Endothelial cell of umbilical vein (primary cell): Measurements from ENCODE around the gene TOR1A. TPM values are rescaled to one million over a fixed set of nuclear protein-coding genes. Genes with fewer than 3 reads are reported as not detected.

Experiments used
- BruUV-seq: library from RNA; stranded (reverse); fragments of 400-500 nt; replicated peaks from 2 replicates; lab custom pipeline; 2021; lab: Mats Ljungman, UMichigan
- CTCF ChIA-PET: fragments of 300-600, 350-600 bp; sonication (Branson Sonifier 250); formaldehyde crosslinking; loops from one replicate; lab custom pipeline; 2021; ENCODE audit warnings: antibody characterized with exemption, inconsistent platforms; lab: Charles Lee
- POLR2A ChIA-PET: fragments of 300-600, 350-600 bp; sonication (Branson Sonifier 250); formaldehyde crosslinking; loops from one replicate; lab custom pipeline; 2021; ENCODE audit warnings: antibody characterized with exemption, inconsistent platforms; lab: Charles Lee
- DNase-seq: peaks from one replicate; pipeline ENCODE4 v3.0.0-alpha.2; 2011; ENCODE audit warnings: low read depth, low spot score
- FAIRE-seq: peaks from 2 replicates; lab custom pipeline; 2011; peaks lifted over from hg19 to GRCh38; lab: Jason Lieb, UNC
- H2AFZ ChIP-seq: 2 replicates; pipeline ENCODE4 v1.6.0; 2012; ENCODE audit warnings: low read depth, low read length, control low read depth, inconsistent platforms
- H3K27ac ChIP-seq: 2 replicates; pipeline ENCODE4 v1.5.1; 2011; ENCODE audit warnings: low read depth, mild to moderate bottlenecking, control low read depth, low read length, moderate library complexity; ENCODE audit not compliant: insufficient read depth
- H3K27me3 ChIP-seq, 2 experiments: 2 replicates each; pipeline versions ENCODE4 v1.6.0 to v1.6.1; 2011; ENCODE audit warnings: low read length in 2 of 2, mixed read lengths in 1 of 2; ENCODE audit not compliant: control insufficient read depth in 2 of 2, insufficient read depth in 2 of 2
- H3K36me3 ChIP-seq, 2 experiments: 2 replicates in 1 of 2; 3 replicates in 1 of 2; pipeline ENCODE4 v1.5.1; 2011; ENCODE audit warnings: low read length in 2 of 2, mild to moderate bottlenecking in 1 of 2, moderate library complexity in 1 of 2; ENCODE audit not compliant: control insufficient read depth in 2 of 2, insufficient read depth in 2 of 2; ENCODE audit errors: extremely low read depth in 1 of 2
- H3K4me1 ChIP-seq: 3 replicates; pipeline ENCODE4 v1.5.1; 2011; ENCODE audit warnings: mild to moderate bottlenecking, low read length; ENCODE audit not compliant: control insufficient read depth, insufficient read depth; ENCODE audit errors: extremely low read depth
- H3K4me2 ChIP-seq: 2 replicates; pipeline ENCODE4 v1.6.1; 2011; ENCODE audit warnings: low read length, control low read depth, mixed read lengths; ENCODE audit not compliant: insufficient read depth
- H3K4me3 ChIP-seq, 3 experiments: fragments of 200-600 bp in 1 of 3; sonication (generic), shearing (Covaris generic) in 1 of 3; replicated peaks in 1 of 3; 2 replicates each; pipeline ENCODE4 v1.5.1; 2011 to 2016; ENCODE audit warnings: control low read depth in 3 of 3, low read length in 3 of 3, mild to moderate bottlenecking in 2 of 3, inconsistent platforms in 1 of 3, low read depth in 1 of 3, moderate library complexity in 1 of 3; ENCODE audit not compliant: insufficient read depth in 1 of 3
- H3K79me2 ChIP-seq: 2 replicates; pipeline ENCODE4 v1.6.0; 2012; ENCODE audit warnings: low read length, inconsistent platforms; ENCODE audit not compliant: control insufficient read depth, insufficient read depth
- H3K9ac ChIP-seq: replicated peaks from 2 replicates; pipeline ENCODE3; 2011; ENCODE audit warnings: low read length, control low read depth; ENCODE audit not compliant: insufficient read depth; ENCODE audit errors: extremely low read depth
- H3K9me1 ChIP-seq: replicated peaks from 3 replicates; pipeline ENCODE4 v1.6.0; 2011; ENCODE audit warnings: mild to moderate bottlenecking, low read length; ENCODE audit not compliant: control insufficient read depth, insufficient read depth; ENCODE audit errors: extremely low read depth
- H3K9me3 ChIP-seq: replicated peaks from 2 replicates; pipeline ENCODE4 v1.5.1; 2012; ENCODE audit warnings: low read length, inconsistent platforms; ENCODE audit not compliant: control insufficient read depth, insufficient read depth
- H4K20me1 ChIP-seq: replicated peaks from 2 replicates; pipeline ENCODE3; 2011; ENCODE audit warnings: mild to moderate bottlenecking, low read length; ENCODE audit not compliant: control insufficient read depth, insufficient read depth; ENCODE audit errors: extremely low read depth
- EZH2 ChIP-seq: IDR thresholded peaks from 2 replicates; pipeline ENCODE4 v1.6.1; 2012; ENCODE audit warnings: borderline replicate concordance, low read depth, mild to moderate bottlenecking, moderate library complexity, low read length, inconsistent platforms; ENCODE audit not compliant: severe bottlenecking
- FOS ChIP-seq: IDR thresholded peaks from 2 replicates; pipeline ENCODE4 v1.6.1; 2011; ENCODE audit warnings: mild to moderate bottlenecking, low read length, moderate library complexity, borderline replicate concordance; ENCODE audit not compliant: insufficient read depth
- GATA2 ChIP-seq: IDR thresholded peaks from 2 replicates; pipeline ENCODE4 v1.7.0; 2011; ENCODE audit warnings: low read depth, mild to moderate bottlenecking, moderate library complexity, mixed read lengths, low read length; ENCODE audit not compliant: insufficient read length, insufficient read depth
- JUN ChIP-seq: IDR thresholded peaks from 2 replicates; pipeline ENCODE4 v1.6.1; 2011; ENCODE audit warnings: borderline replicate concordance, low read depth; ENCODE audit not compliant: insufficient read length, insufficient read depth
- MYC ChIP-seq: IDR thresholded peaks from one replicate; pipeline ENCODE4 v1.6.1; 2011; ENCODE audit warnings: mild to moderate bottlenecking, low read depth, low read length
- POLR2A ChIP-seq: IDR thresholded peaks from 2 replicates; pipeline ENCODE4 v1.6.1; 2012; ENCODE audit warnings: low read depth, mild to moderate bottlenecking, control low read depth, low read length
- POLR2AphosphoS5 ChIP-seq: IDR thresholded peaks from 2 replicates; pipeline ENCODE4 v1.6.1; 2012; ENCODE audit warnings: low read depth, mild to moderate bottlenecking, control low read depth, low read length, moderate library complexity; ENCODE audit not compliant: insufficient read depth
- dilution Hi-C: fragments of 300-500 bp; cut with MboI; formaldehyde crosslinking; loops from one replicate; pipeline ENCODE4 v1.15.0; 2019; ENCODE audit warnings: low sequenced_read_pairs; ENCODE audit not compliant: extremely low pct_ligation_motif_present
- intact Hi-C: fragments of 100-400 bp; cut with micrococcal nuclease; formaldehyde crosslinking; loops from one replicate; pipeline ENCODE4 v1.10.0; 2022
- polyA plus RNA-seq, 4 experiments: library from polyadenylated mRNA; depleted of rRNA in 3 of 4; stranded (reverse) in 3 of 4; unstranded in 1 of 4; fragments of >200 nt; gene quantifications; 2 replicates each; pipeline versions ENCODE4 v1.2.1 to v1.2.3, GENCODE V29; 2011 to 2012; ENCODE audit warnings: missing spikeins in 1 of 4
- total RNA-seq: library from RNA; stranded (reverse); gene quantifications from 2 replicates; pipeline ENCODE4 v1.2.3, GENCODE V29; 2021
- TF ChIP-seq, protein P1 (sequence below): IDR thresholded peaks from 2 replicates; pipeline ENCODE4 v1.6.1; 2011; ENCODE audit not compliant: insufficient read depth, insufficient read length
- TF ChIP-seq, protein P2 (sequence below), 2 donors: IDR thresholded peaks; 1 replicate in 1 of 2; 2 replicates in 1 of 2; pipeline ENCODE4 v1.5.1; 2011; ENCODE audit warnings: low read length in 2 of 2, mild to moderate bottlenecking in 2 of 2, moderate library complexity in 2 of 2, control low read depth in 1 of 2, inconsistent platforms in 1 of 2, low read depth in 1 of 2; ENCODE audit not compliant: insufficient read depth in 1 of 2; ENCODE audit errors: extremely low read depth in 1 of 2

TOR1A gene
- total and polyA plus RNA-seq, 2 donors (not counting 3 experiments of a cell fraction or from before 2014, with no cell fraction given), result 57.8 to 89.8 TPM

DNA sequence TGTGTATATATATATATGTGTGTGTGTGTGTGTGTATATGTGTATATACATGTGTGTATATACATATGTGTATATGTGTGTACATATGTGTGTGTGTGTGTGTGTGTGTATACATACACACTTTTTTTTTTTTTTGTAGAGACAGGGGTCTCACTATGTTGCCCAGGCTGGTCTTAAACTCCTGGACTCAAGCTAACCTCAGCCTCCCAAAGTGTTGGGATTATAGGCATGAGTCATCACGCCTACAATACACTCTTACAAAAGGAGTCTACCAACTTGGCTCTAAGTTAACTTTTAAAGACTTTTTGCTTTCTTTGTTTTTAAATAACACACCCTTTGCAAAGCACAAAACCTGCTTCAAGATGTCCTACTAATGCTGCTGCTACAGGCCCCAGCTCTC lies 9.0 kb upstream of the TOR1A start:
- TF ChIP-seq FOS (no peak), GATA2 (no peak), POLR2AphosphoS5 (no peak), JUN (no peak), POLR2A (no peak), MYC (no peak), EZH2 (no peak)
- TF ChIP-seq, protein P1, sequence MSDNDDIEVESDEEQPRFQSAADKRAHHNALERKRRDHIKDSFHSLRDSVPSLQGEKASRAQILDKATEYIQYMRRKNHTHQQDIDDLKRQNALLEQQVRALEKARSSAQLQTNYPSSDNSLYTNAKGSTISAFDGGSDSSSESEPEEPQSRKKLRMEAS, result no peak
- TF ChIP-seq, protein P2, sequence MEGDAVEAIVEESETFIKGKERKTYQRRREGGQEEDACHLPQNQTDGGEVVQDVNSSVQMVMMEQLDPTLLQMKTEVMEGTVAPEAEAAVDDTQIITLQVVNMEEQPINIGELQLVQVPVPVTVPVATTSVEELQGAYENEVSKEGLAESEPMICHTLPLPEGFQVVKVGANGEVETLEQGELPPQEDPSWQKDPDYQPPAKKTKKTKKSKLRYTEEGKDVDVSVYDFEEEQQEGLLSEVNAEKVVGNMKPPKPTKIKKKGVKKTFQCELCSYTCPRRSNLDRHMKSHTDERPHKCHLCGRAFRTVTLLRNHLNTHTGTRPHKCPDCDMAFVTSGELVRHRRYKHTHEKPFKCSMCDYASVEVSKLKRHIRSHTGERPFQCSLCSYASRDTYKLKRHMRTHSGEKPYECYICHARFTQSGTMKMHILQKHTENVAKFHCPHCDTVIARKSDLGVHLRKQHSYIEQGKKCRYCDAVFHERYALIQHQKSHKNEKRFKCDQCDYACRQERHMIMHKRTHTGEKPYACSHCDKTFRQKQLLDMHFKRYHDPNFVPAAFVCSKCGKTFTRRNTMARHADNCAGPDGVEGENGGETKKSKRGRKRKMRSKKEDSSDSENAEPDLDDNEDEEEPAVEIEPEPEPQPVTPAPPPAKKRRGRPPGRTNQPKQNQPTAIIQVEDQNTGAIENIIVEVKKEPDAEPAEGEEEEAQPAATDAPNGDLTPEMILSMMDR (IDR thresholded peaks at IDR 0.05; ENCODE audit: extremely low read depth in 1 of 2, insufficient read depth in 1 of 2, low read depth in 1 of 2, low read length in 2 of 2), result no peak
- H3K4me3 ChIP-seq, result no peak overlapping the region
- BruUV-seq, result no TSS peak
- H3K36me3 ChIP-seq, result peaks cover 10 to 13% of the 10 kb centered on the region in 2 experiments
- H2AFZ ChIP-seq, result no peak overlapping the region
- H3K27ac ChIP-seq, result no peak overlapping the region
- no peaks in the 10 kb centered on the region for H3K9me3 ChIP-seq
- ChIA-PET CTCF (no interaction called here), POLR2A (no interaction called here)
- no peaks in the 10 kb centered on the region for H4K20me1 ChIP-seq
- DNase-seq (no peak), FAIRE-seq (no peak)
- H3K4me2 ChIP-seq, result no peak overlapping the region
- intact Hi-C loops (no loop called here), dilution Hi-C loops (no loop called here)
- H3K9me1 ChIP-seq, result no peaks in the 10 kb centered on the region
- H3K27me3 ChIP-seq, result no peaks in the 10 kb centered on the region
- H3K4me1 ChIP-seq, result peaks cover 9% of the 10 kb centered on the region
- peaks cover 6% of the 10 kb centered on the region for H3K79me2 ChIP-seq
- no peak overlapping the region for H3K9ac ChIP-seq
